ENCODE results near the gene NPPB. TPM values are rescaled to one million over a fixed set of nuclear protein-coding genes. Genes with fewer than 3 reads are reported as not detected.
A peak's percentile ranks its signal among the peaks of the same experiment; 100 is the strongest.

NPPB gene
- total RNA-seq, 2 donors from 2014 or later, result not detected

DNA sequence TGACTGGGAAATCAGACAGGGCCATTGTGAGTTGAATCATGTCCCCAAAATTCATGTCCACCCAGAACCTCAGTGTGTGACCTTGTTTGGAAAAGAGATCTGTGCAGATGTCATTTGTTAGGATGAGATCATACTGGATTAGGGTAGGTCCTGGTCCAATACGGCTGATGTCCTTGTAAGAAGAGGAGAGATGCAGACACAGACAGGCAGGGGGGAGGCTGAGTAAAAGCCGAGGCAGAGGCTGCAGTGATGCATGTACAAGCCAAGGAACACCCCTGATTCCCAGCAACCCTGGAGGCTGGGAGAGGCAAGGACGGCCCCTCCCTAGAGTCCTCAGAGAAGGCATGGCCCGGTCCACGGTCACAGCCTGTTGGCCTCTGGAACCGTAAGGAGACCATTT lies 15.9 kb upstream of the NPPB start:
- Mint-ChIP-seq H3K4me3 (no peak overlapping the region), H3K27me3 (peaks cover 30% of the 10 kb centered on the region), H3K9me3 (no peaks in the 10 kb centered on the region), H3K4me1 (no peaks in the 10 kb centered on the region), H3K36me3 (ENCODE audit: low read depth) (no peaks in the 10 kb centered on the region), H3K27ac (no peak overlapping the region)
- no peak for ATAC-seq (replicated peaks)

GRCh38 chr1:11874258-11874562 lies 15.5 kb upstream of the NPPB start:
- no peak for ATAC-seq (replicated peaks)
- Mint-ChIP-seq H3K27ac (no peak overlapping the region), H3K36me3 (ENCODE audit: low read depth) (no peaks in the 10 kb centered on the region), H3K9me3 (no peaks in the 10 kb centered on the region), H3K4me3 (no peak overlapping the region), H3K27me3 (peaks cover 33% of the 10 kb centered on the region), H3K4me1 (no peaks in the 10 kb centered on the region)

GRCh38 chr1:11873395-11874257 lies 14.9 kb upstream of the NPPB start:
- Mint-ChIP-seq H3K4me3 (no peak overlapping the region), H3K27me3 (peaks cover 33% of the 10 kb centered on the region), H3K4me1 (no peaks in the 10 kb centered on the region), H3K27ac (no peak overlapping the region), H3K9me3 (no peaks in the 10 kb centered on the region), H3K36me3 (ENCODE audit: low read depth) (no peaks in the 10 kb centered on the region)
- ATAC-seq (replicated peaks), result no peak

DNA sequence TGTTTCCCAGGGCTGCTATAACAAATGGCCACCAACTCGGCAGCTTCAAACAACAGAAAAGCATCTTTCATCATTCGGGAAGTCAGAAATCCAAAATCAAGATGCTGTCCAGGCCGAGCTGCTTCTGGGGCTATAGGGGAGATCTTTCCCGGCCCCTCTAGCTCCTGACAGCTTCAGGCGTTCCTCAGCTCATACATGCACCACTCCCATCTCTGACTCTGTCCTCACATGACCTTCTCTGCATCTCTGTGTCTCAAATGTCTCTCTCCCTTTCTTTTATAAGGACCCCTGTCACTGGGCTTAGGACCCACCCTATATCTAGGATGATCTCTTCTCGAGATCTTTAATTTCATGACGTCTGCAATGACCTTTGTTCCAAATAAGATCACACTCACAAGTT lies 13.8 kb upstream of the NPPB start:
- H3K9me3 Mint-ChIP-seq, result no peaks in the 10 kb centered on the region
- H3K27ac Mint-ChIP-seq, result no peak overlapping the region
- no peak for ATAC-seq (replicated peaks)
- H3K36me3 Mint-ChIP-seq (ENCODE audit: low read depth), result no peaks in the 10 kb centered on the region
- no peak overlapping the region for H3K4me3 Mint-ChIP-seq
- no peaks in the 10 kb centered on the region for H3K4me1 Mint-ChIP-seq
- H3K27me3 Mint-ChIP-seq, result peaks cover 33% of the 10 kb centered on the region

- Mint-ChIP-seq H3K4me1 (no peaks in the 10 kb centered on the region), H3K36me3 (ENCODE audit: low read depth) (no peaks in the 10 kb centered on the region), H3K27me3 (peaks cover 29% of the 10 kb centered on the region), H3K27ac (no peak overlapping the region), H3K9me3 (no peaks in the 10 kb centered on the region), H3K4me3 (no peak overlapping the region)
- ATAC-seq (replicated peaks), result no peak
Observed at GRCh38 chr1:11869650-11870207, 11.0 kb upstream of the NPPB start.

DNA sequence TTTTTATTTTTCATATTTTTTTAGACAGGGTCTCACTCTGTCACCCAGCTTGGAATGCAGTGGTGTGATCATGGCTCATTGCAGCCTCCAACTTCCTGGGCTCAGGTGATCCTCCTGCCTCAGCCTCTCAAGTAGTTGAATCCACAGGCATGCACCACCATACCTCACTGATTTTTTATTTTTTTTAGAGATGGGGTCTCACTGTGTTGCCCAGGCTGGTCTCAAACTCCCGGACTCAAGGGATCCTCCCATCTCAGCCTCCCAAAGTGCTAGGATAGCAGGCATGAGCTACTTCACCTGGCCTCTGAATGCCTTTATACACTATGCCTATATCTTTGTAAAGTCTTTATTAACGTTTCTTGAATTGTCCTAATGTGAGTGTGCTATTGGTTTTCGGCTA lies 10.4 kb upstream of the NPPB start:
- no peaks in the 10 kb centered on the region for H3K9me3 Mint-ChIP-seq

GRCh38 chr1:11868331-11868980 lies 9.7 kb upstream of the NPPB start:
- ATAC-seq (replicated peaks), result no peak
- Mint-ChIP-seq H3K9me3 (no peaks in the 10 kb centered on the region), H3K36me3 (ENCODE audit: low read depth) (no peaks in the 10 kb centered on the region), H3K27me3 (peaks cover 28% of the 10 kb centered on the region), H3K4me3 (no peak overlapping the region), H3K4me1 (no peaks in the 10 kb centered on the region), H3K27ac (no peak overlapping the region)

More for the DNA sequence above, 10.4 kb upstream of the NPPB start:
- H3K27me3 Mint-ChIP-seq, result peaks cover 30% of the 10 kb centered on the region
- no peak overlapping the region for H3K4me3 Mint-ChIP-seq
- no peaks in the 10 kb centered on the region for H3K4me1 Mint-ChIP-seq
- no peak overlapping the region for H3K27ac Mint-ChIP-seq
- no peaks in the 10 kb centered on the region for H3K36me3 Mint-ChIP-seq (ENCODE audit: low read depth)
- ATAC-seq (replicated peaks), result no peak

- Mint-ChIP-seq H3K9me3 (no peaks in the 10 kb centered on the region), H3K27ac (no peak overlapping the region), H3K36me3 (ENCODE audit: low read depth) (no peaks in the 10 kb centered on the region), H3K27me3 (peaks cover 39% of the 10 kb centered on the region), H3K4me3 (no peak overlapping the region), H3K4me1 (no peaks in the 10 kb centered on the region)
- ATAC-seq (replicated peaks), result no peak
Observed at GRCh38 chr1:11862890-11863289, 4.1 kb upstream of the NPPB start.

DNA sequence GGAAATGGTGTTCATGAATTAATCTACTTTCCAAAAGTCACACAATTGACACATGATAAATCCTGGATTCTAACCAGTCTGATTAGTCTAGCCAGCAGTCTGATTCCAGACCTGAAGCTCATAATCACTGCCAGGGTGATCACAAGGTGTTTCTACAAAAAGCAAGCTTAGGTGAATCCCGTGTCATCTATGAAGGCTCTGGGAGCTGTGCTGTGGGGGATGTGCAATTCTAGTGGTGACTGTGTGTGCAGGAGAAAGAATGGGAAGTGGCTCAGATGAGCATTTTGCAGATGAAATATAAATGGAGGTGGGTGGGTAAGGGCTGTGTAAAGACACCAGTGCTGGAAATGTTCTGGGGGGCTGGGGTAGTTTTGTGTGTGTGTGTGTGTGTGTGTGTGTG lies 1.8 kb upstream of the NPPB start:
- no peaks in the 10 kb centered on the region for H3K4me1 Mint-ChIP-seq
- H3K9me3 Mint-ChIP-seq, result no peaks in the 10 kb centered on the region
- no peak overlapping the region for H3K27ac Mint-ChIP-seq
- H3K27me3 Mint-ChIP-seq, result peaks cover 46% of the 10 kb centered on the region
- no peaks in the 10 kb centered on the region for H3K36me3 Mint-ChIP-seq (ENCODE audit: low read depth)
- H3K4me3 Mint-ChIP-seq, result no peak overlapping the region
- no peak for ATAC-seq (replicated peaks)

DNA sequence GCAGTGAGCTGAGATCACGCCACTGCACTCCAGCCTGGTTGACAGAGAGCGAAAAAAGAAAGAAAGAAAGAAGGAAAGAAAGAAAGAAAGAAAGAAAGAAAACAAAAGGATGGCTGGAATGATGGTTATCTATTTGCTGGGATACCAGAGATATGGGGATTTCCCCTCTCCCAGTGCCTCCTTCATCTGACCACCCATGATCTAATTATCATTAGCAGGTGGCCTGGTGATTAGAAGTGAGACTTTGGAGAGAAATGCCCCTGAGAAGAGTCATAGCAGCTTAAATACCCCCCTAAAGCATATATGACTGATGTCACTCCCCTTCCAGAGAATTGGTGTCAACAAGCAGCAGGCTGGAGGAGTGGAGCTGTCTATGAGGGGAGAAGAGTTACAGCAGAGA lies 1.3 kb upstream of the NPPB start:
- Mint-ChIP-seq H3K27ac (no peak overlapping the region), H3K9me3 (no peaks in the 10 kb centered on the region), H3K4me1 (no peaks in the 10 kb centered on the region), H3K4me3 (no peak overlapping the region), H3K36me3 (ENCODE audit: low read depth) (no peaks in the 10 kb centered on the region), H3K27me3 (peaks cover 46% of the 10 kb centered on the region)
- ATAC-seq (replicated peaks), result no peak

DNA sequence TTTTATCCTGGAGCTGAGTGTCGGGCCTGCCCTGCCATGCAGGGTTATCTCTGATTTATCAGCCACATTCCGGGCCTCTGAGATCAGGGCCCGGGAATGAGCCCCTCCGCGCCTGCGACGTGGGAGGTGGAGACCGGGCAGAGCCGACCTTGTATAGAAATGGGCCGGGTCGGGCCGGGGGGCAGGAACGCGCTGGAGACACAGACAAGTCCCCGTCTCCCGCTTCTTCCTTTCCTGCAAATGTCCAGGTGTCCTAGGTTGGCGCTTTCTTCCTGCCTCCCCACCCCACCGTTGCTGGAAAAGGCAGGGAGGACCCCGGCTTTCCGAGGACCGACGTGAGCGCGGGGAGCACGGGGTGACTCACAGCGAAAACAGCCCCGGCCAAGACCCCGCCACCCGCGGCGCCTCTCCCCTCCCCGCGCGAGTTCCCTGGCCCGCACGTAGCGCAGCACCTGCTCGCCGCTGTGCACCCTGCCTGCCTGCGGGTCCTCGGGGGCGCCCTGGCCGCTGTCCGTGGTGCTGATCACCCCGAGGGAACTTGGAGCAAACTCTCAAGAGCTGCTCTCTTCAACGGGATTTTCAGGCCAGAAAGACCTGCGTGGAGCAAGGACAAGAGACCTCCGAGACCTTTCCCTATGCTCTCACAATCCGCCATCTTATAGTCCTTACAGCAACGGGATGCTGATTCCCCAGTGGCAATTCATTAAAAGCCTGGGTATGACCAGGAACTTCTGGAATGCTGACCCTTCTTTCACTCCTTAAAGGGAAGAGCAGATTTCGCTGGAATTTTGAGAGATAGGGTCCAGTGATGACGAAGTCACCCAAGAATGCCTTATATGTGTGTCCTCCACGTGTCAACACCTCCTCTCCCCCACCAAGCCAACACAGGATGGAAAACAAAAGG lies 475 bp upstream of the NPPB start:
- peak; percentile 43 for ATAC-seq (replicated peaks)
- H3K36me3 Mint-ChIP-seq (ENCODE audit: low read depth), result no peaks in the 10 kb centered on the region
- no peaks in the 10 kb centered on the region for H3K4me1 Mint-ChIP-seq
- no peak overlapping the region for H3K27ac Mint-ChIP-seq
- H3K4me3 Mint-ChIP-seq, result no peak overlapping the region
- H3K27me3 Mint-ChIP-seq, result peaks cover 47% of the 10 kb centered on the region
- no peaks in the 10 kb centered on the region for H3K9me3 Mint-ChIP-seq

- Mint-ChIP-seq H3K9me3 (no peaks in the 10 kb centered on the region), H3K4me1 (no peaks in the 10 kb centered on the region), H3K36me3 (ENCODE audit: low read depth) (no peaks in the 10 kb centered on the region), H3K27me3 (peaks cover 47% of the 10 kb centered on the region), H3K4me3 (no peak overlapping the region), H3K27ac (no peak overlapping the region)
- no peak for ATAC-seq (replicated peaks)
Observed at GRCh38 chr1:11858158-11858557, 587 bp downstream of the NPPB start.

DNA sequence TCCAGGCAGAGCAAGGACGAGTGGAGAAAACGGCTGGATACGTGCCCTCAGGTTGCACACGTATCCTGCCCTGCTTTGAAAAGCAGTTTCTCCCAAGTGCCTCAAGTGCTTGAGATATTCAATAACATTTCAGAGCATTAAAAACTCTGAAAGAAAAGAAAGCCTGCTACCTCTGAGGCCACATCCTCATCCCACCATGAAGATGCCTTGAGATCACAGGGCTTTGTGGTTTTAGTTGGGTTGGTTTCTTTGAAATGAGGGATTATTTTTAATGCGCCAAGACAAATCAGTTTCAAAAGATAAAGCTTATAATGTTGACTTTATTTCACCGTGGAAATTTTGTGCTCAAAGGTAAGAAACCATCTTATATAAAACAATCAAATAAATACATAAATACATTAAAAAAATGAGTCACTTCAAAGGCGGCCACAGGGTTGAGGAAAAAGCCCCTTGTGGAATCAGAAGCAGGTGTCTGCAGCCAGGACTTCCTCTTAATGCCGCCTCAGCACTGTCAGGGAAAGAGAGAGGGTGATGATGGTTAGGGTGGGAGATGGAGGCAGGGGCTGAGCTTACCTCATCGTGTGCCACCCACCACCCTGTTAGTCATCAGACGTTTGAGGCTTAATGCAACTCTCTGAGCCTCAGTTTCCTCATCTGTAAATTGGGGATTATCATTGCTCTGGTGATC lies 1.4 kb downstream of the NPPB start:
- no peak for ATAC-seq (replicated peaks)
- Mint-ChIP-seq H3K36me3 (ENCODE audit: low read depth) (no peaks in the 10 kb centered on the region), H3K27ac (no peak overlapping the region), H3K9me3 (no peaks in the 10 kb centered on the region), H3K27me3 (peaks cover 45% of the 10 kb centered on the region), H3K4me1 (no peaks in the 10 kb centered on the region), H3K4me3 (no peak overlapping the region)

- no peak for ATAC-seq (replicated peaks)
- Mint-ChIP-seq H3K27me3 (peaks cover 42% of the 10 kb centered on the region), H3K27ac (no peak overlapping the region), H3K4me3 (no peak overlapping the region), H3K9me3 (no peaks in the 10 kb centered on the region), H3K4me1 (no peaks in the 10 kb centered on the region), H3K36me3 (ENCODE audit: low read depth) (no peaks in the 10 kb centered on the region)
Observed at GRCh38 chr1:11856698-11857097, 2.0 kb downstream of the NPPB start.

Measured in activated T-helper 17 cell treated with anti-CD3 and anti-CD28 coated beads, Interleukin-2, amount 50 U/mL, for 72 hours (primary cell).